ENCODE data around the gene MYLK. TPM values are rescaled to one million over a fixed set of nuclear protein-coding genes. Genes with fewer than 3 reads are reported as not detected.
A peak's percentile ranks its signal among the peaks of the same experiment; 100 is the strongest.

MYLK gene
- total and polyA plus RNA-seq, 9 donors = 16.4 to 34.5 (median 27.0) TPM

DNA sequence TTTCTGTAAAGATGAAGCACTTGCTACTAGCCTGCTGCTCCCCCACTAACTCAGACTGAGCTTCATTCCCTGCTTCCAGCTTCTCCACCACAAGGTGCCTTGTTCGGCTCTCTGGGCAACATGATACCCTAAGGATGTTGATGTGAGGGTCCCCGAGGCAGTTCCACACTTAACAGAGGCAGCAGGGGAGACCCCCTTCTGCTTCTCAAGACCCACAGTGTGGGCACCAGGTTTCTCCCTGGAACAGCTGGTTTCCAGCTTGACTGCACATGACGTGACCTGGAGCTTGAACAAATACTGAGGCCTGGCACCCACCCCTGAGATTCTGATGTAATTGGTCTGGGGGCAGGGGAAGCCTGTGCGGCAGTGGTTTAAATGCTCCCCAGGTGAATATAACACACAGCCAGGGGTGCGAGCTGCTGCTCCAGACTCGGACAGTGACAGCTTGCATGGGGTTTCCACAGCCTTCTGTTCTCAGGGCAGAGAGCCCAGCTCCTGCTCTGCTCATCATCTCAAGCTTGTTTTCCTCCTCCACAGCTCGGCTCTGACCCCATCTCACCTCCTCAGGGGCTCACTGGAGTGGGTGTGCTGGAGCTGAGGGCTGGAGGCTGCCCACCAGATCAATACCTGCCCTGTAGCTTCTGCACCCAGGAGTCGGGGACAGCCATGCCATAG, 204.3 kb downstream of the MYLK start:
- Histone ChIP-seq H3K4me1 (ENCODE audit: control insufficient read depth, insufficient read depth, low read length) (peaks cover 14% of the 10 kb centered on the region), H3K9me3 (replicated peaks; ENCODE audit: control insufficient read depth, low read depth, low read length) (no peaks in the 10 kb centered on the region), H3K36me3 (ENCODE audit: control insufficient read depth, insufficient read depth, low read length) (peaks cover 5% of the 10 kb centered on the region), H3K27ac (ENCODE audit: low read length) (no peak overlapping the region), H3K27me3 (ENCODE audit: control insufficient read depth, insufficient read depth, low read length) (no peaks in the 10 kb centered on the region), H3K4me3 (ENCODE audit: low read length) (no peak overlapping the region)
- 43% methylated on average over 3 of the region's 8 CpGs for WGBS (ENCODE audit: insufficient coverage)
- no peak for DNase-seq

DNA sequence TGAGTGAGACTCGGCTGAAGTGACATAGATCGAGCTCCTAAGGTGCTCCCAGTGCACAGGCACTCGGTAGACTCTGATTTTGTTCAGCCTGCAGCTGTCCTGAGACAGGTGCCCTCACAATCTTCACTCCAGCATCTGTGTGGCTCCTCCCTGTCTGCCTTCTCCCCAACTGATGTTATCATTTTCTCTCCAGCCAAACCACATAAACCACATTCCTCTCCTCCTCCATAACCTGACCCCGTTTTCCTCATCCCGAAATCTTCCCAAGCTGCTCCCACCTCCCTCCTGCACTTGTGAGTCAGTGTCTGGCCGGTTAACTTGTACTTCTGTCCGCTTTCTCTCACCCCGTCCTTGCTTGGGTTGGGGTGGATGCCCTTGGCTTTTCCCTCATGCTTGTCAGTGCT, 206.0 kb downstream of the MYLK start:
- Histone ChIP-seq H3K4me1 (ENCODE audit: control insufficient read depth, insufficient read depth, low read length) (peaks cover 14% of the 10 kb centered on the region), H3K27ac (ENCODE audit: low read length) (no peak overlapping the region), H3K27me3 (ENCODE audit: control insufficient read depth, insufficient read depth, low read length) (no peaks in the 10 kb centered on the region), H3K4me3 (ENCODE audit: low read length) (no peak overlapping the region), H3K9me3 (replicated peaks; ENCODE audit: control insufficient read depth, low read depth, low read length) (no peaks in the 10 kb centered on the region), H3K36me3 (ENCODE audit: control insufficient read depth, insufficient read depth, low read length) (peaks cover 5% of the 10 kb centered on the region)
- no peak for DNase-seq
- 45% methylated on average over 3 of the region's 8 CpGs for WGBS (ENCODE audit: insufficient coverage)

DNA sequence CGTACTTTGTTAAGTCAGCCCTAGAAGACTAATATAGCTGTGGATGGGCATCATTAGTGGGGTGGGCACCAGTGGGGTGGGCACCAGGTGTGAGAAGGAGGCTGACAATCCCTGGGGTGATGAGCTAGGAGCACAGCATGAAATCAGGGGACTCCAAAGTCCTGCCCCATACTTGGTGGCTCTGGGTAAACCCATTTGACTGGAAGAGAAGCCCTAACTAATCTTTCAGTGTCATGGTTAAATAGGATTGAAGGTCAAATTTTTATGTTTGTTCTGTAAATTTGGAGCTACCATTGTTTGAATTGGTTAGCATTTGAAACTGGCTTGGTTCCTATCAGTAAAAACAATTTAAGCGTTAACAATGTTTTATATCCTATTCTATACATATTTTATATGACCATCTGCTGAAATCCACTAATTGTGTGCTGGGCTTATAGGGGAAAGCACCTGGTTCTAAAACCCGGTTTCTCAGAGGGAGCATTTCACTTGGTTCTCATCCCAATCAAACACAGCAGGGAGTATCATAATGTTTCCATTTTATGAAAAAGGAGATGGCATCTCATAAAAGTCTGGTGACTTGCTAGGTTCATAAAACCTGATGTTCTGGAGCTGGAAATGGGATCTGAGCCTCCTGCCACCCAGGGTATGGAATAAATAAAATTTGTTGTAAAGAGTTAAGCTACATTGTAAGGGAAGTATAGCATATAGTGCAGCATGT, 211.5 kb downstream of the MYLK start:
- Histone ChIP-seq H3K9me3 (replicated peaks; ENCODE audit: control insufficient read depth, low read depth, low read length) (no peaks in the 10 kb centered on the region), H3K4me1 (ENCODE audit: control insufficient read depth, insufficient read depth, low read length) (no peaks in the 10 kb centered on the region), H3K27me3 (ENCODE audit: control insufficient read depth, insufficient read depth, low read length) (no peaks in the 10 kb centered on the region), H3K4me3 (ENCODE audit: low read length) (no peak overlapping the region), H3K36me3 (ENCODE audit: control insufficient read depth, insufficient read depth, low read length) (no peaks in the 10 kb centered on the region), H3K27ac (ENCODE audit: low read length) (no peak overlapping the region)
- 100% methylated on average over 1 of the region's 3 CpGs for WGBS (ENCODE audit: insufficient coverage)
- no peak for DNase-seq

DNA sequence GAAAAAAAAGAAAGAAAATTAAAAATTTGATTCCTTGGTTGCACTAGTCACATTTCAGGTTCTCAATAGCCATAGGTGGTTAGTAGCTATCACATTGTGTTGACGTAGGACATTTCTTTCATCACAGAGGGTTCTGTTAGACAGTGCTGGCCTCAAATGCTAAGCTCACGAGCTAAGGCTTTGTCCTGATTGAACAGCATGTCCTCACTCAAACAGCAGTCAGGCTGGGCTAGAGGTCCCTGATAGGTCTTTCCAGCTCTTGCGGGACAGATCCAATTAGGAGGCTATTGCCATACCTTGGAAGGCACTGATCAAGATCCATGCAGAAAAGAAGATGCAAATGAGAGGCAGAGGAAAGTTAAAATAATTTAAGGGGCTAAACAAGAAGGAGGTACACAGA, 213.4 kb downstream of the MYLK start:
- WGBS (ENCODE audit: insufficient coverage) = 87% methylated on average over 3 of the region's 3 CpGs

DNA sequence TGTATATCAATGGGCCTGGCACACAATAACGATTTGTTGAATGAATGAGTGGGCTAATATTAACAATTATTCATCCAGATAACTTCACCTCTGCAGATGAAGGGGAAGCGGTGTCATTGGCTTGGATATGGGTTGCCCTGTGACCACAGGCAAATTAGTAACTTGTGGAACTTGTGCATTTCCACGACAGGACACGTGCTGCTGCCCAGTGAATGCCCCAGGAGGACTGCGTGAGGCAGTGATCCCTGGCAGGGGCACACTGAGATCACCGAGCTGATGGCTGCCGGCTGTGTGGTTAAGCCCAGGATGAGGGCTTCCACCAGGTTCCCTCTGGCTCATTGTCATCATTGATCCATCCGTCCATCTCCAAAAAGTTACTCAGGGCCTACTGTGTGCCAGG, 215.2 kb downstream of the MYLK start:
- 84% methylated on average over 5 of the region's 8 CpGs for WGBS (ENCODE audit: insufficient coverage)
- no peak for DNase-seq
- no peaks in the 10 kb centered on the region for H3K9me3 ChIP-seq (replicated peaks; ENCODE audit: control insufficient read depth, low read depth, low read length)
- peaks cover 6% of the 10 kb centered on the region for H3K36me3 ChIP-seq (ENCODE audit: control insufficient read depth, insufficient read depth, low read length)
- H3K4me3 ChIP-seq (ENCODE audit: low read length) = no peak overlapping the region
- peaks cover 6% of the 10 kb centered on the region for H3K4me1 ChIP-seq (ENCODE audit: control insufficient read depth, insufficient read depth, low read length)
- H3K27me3 ChIP-seq (ENCODE audit: control insufficient read depth, insufficient read depth, low read length) = no peaks in the 10 kb centered on the region
- no peak overlapping the region for H3K27ac ChIP-seq (ENCODE audit: low read length)

More for the DNA sequence above, 213.4 kb downstream of the MYLK start:
- no peak overlapping the region for H3K27ac ChIP-seq (ENCODE audit: low read length)
- no peaks in the 10 kb centered on the region for H3K27me3 ChIP-seq (ENCODE audit: control insufficient read depth, insufficient read depth, low read length)
- H3K4me1 ChIP-seq (ENCODE audit: control insufficient read depth, insufficient read depth, low read length) = no peaks in the 10 kb centered on the region
- H3K36me3 ChIP-seq (ENCODE audit: control insufficient read depth, insufficient read depth, low read length) = peaks cover 6% of the 10 kb centered on the region
- H3K9me3 ChIP-seq (replicated peaks; ENCODE audit: control insufficient read depth, low read depth, low read length) = no peaks in the 10 kb centered on the region
- no peak for DNase-seq
- no peak overlapping the region for H3K4me3 ChIP-seq (ENCODE audit: low read length)

DNA sequence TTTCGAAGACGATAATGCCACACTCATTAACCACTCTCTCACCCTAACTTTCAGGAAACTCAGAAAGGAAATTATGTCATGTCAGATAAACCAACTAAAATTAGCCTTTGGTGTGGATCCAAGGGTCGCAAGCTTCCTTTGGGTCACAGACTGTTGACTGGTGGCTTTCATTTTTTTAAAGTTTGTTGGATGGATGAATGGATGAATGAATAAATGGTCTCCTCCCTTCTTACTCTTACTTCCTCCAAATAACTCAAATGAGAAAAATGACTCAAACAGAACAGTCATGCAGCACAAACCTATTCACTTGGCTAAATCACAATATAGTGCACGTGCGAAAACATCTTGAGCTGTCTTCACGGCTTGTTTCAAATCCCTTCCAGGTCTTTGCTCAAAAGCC, 216.3 kb downstream of the MYLK start:
- Histone ChIP-seq H3K27me3 (ENCODE audit: control insufficient read depth, insufficient read depth, low read length) (no peaks in the 10 kb centered on the region), H3K4me1 (ENCODE audit: control insufficient read depth, insufficient read depth, low read length) (peaks cover 14% of the 10 kb centered on the region), H3K27ac (ENCODE audit: low read length) (peak overlapping the region; percentile 25), H3K9me3 (replicated peaks; ENCODE audit: control insufficient read depth, low read depth, low read length) (no peaks in the 10 kb centered on the region), H3K4me3 (ENCODE audit: low read length) (no peak overlapping the region), H3K36me3 (ENCODE audit: control insufficient read depth, insufficient read depth, low read length) (peaks cover 6% of the 10 kb centered on the region)
- DNase-seq = peak; percentile 51
- 69% methylated on average over 4 of the region's 6 CpGs for WGBS (ENCODE audit: insufficient coverage)

DNA sequence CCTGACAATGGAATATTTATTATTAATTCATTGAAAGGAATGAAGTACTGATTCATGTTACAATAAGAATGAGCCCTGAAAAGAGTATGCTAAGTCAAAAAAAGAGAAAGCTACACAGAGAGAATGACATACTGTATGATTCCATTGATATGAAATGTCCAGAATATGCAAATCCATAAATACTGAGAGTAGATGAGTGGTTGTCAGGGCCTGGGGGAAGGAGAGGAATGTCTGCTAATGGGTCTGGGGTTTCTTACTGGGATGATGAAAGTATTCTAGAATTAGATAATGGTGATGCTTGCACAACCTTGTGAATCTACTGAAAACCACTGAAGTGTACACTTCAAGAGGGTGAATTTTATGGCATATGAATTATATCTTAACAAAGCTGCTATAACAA, 219.4 kb downstream of the MYLK start:
- no peak overlapping the region for H3K4me3 ChIP-seq (ENCODE audit: low read length)
- H3K9me3 ChIP-seq (replicated peaks; ENCODE audit: control insufficient read depth, low read depth, low read length) = no peaks in the 10 kb centered on the region
- DNase-seq = no peak
- peaks cover 36% of the 10 kb centered on the region for H3K4me1 ChIP-seq (ENCODE audit: control insufficient read depth, insufficient read depth, low read length)
- H3K27ac ChIP-seq (ENCODE audit: low read length) = no peak overlapping the region
- H3K27me3 ChIP-seq (ENCODE audit: control insufficient read depth, insufficient read depth, low read length) = no peaks in the 10 kb centered on the region
- H3K36me3 ChIP-seq (ENCODE audit: control insufficient read depth, insufficient read depth, low read length) = peaks cover 6% of the 10 kb centered on the region

DNA sequence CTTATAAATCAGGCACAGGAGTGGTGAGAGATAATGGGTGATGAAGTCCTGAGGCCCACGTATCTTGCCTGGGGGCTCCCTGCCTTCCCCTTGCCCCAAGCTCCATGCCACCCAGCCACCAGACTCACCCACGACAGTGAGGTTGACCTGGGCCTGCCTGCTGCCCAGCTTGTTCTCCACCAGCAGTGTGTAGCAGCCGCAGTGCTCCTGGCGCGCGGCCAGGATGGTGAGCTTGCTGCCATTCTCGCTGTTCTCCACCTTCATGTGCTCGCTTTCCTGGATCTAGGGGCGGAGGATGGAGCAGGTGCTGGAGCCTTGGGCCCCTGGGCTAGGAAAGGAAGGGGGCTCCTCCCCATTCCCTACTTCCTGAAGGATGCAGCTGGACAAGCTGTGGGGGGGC, 220.2 kb downstream of the MYLK start:
- no peak overlapping the region for H3K27ac ChIP-seq (ENCODE audit: low read length)
- no peak for DNase-seq
- H3K9me3 ChIP-seq (replicated peaks; ENCODE audit: control insufficient read depth, low read depth, low read length) = no peaks in the 10 kb centered on the region
- peaks cover 6% of the 10 kb centered on the region for H3K36me3 ChIP-seq (ENCODE audit: control insufficient read depth, insufficient read depth, low read length)
- peaks cover 42% of the 10 kb centered on the region for H3K4me1 ChIP-seq (ENCODE audit: control insufficient read depth, insufficient read depth, low read length)
- 87% methylated on average over 5 of the region's 9 CpGs for WGBS (ENCODE audit: insufficient coverage)
- no peaks in the 10 kb centered on the region for H3K27me3 ChIP-seq (ENCODE audit: control insufficient read depth, insufficient read depth, low read length)
- H3K4me3 ChIP-seq (ENCODE audit: low read length) = no peak overlapping the region

DNA sequence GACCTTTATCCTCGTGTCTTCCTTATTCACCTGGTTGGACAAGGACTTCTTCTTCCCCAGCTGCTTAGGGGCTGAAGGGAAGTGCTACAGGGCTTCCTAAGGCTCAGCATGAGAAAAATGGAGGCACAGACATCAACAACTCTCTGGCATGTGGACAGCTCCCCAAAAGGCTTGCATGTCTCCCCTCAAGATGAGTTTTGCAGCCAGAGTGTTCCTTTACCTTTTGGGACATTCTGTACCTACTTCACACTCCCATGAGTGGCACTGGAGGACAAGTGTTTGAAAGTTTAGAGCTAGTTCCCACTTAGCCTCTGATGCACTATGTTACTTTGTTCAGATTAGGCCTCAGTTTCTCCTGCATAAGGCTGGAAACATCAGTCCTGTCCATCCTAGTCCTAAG, 222.2 kb downstream of the MYLK start:
- H3K4me1 ChIP-seq (ENCODE audit: control insufficient read depth, insufficient read depth, low read length) = peaks cover 42% of the 10 kb centered on the region
- H3K9me3 ChIP-seq (replicated peaks; ENCODE audit: control insufficient read depth, low read depth, low read length) = no peaks in the 10 kb centered on the region
- no CpG with 5 or more reads among the region's 1 CpG for WGBS (ENCODE audit: insufficient coverage)
- DNase-seq = no peak
- peak overlapping the region; percentile 39 for H3K27ac ChIP-seq (ENCODE audit: low read length)
- no peaks in the 10 kb centered on the region for H3K27me3 ChIP-seq (ENCODE audit: control insufficient read depth, insufficient read depth, low read length)
- H3K36me3 ChIP-seq (ENCODE audit: control insufficient read depth, insufficient read depth, low read length) = peaks cover 9% of the 10 kb centered on the region
- H3K4me3 ChIP-seq (ENCODE audit: low read length) = no peak overlapping the region

DNA sequence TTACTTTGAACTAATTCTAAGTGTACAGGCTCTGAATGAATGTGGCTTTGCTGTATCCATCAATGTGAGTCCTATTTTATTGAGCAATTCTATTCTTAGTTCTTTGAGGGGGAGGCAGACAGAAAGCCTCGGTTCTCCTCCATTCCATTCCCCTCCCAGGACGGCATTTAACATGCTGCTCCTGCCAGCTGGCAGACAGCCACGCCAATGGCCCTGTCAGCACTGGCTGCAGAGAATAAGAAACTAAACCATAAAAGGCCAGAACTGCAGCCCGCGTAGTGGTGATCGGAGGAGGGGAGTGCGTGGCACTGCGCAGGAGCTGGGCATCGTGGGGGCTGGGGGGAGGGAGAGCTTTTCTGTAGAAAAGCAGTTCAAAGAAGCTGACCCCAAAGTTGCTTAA, 223.2 kb downstream of the MYLK start:
- Histone ChIP-seq H3K36me3 (ENCODE audit: control insufficient read depth, insufficient read depth, low read length) (peaks cover 5% of the 10 kb centered on the region), H3K4me1 (ENCODE audit: control insufficient read depth, insufficient read depth, low read length) (peaks cover 42% of the 10 kb centered on the region), H3K27ac (ENCODE audit: low read length) (peak overlapping the region; percentile 39), H3K9me3 (replicated peaks; ENCODE audit: control insufficient read depth, low read depth, low read length) (no peaks in the 10 kb centered on the region), H3K4me3 (ENCODE audit: low read length) (no peak overlapping the region), H3K27me3 (ENCODE audit: control insufficient read depth, insufficient read depth, low read length) (no peaks in the 10 kb centered on the region)
- 5% methylated on average over 6 of the region's 9 CpGs for WGBS (ENCODE audit: insufficient coverage)
- DNase-seq = peak; percentile 95

Measured in muscle of leg (tissue), 11 donors.